Smooth muscle cell (in vitro differentiated cells): ENCODE results near the gene TNFRSF12A. TPM values are rescaled to one million over a fixed set of nuclear protein-coding genes. Genes with fewer than 3 reads are reported as not detected.

ENCODE experiments used
- DNase-seq: peaks from one replicate; lab custom pipeline; 2025; ENCODE audit not compliant: unreplicated experiment; lab: John Stamatoyannopoulos, UW
- H2AFZ ChIP-seq: fragments of 200-600 bp; sonication (generic); 2 replicates; pipeline ENCODE4 v1.6.0; 2016; ENCODE audit warnings: antibody characterized with exemption, low read depth, mild to moderate bottlenecking
- H3F3A ChIP-seq: fragments of 200-600 bp; sonication (generic); 2 replicates; pipeline ENCODE4 v1.6.0; 2017; ENCODE audit warnings: antibody characterized with exemption, low read depth
- H3K27ac ChIP-seq: fragments of 200-600 bp; sonication (generic); 2 replicates; pipeline ENCODE4 v1.5.1; 2016; ENCODE audit warnings: low read depth, mild to moderate bottlenecking
- H3K27me3 ChIP-seq: fragments of 200-600 bp; sonication (generic); 2 replicates; pipeline ENCODE4 v1.6.1; 2016; ENCODE audit warnings: low read depth, mild to moderate bottlenecking
- H3K36me3 ChIP-seq: fragments of 200-600 bp; sonication (generic); 2 replicates; pipeline ENCODE4 v1.5.1; 2016; ENCODE audit warnings: low read depth
- H3K4me1 ChIP-seq: fragments of 200-600 bp; sonication (generic); 2 replicates; pipeline ENCODE4 v1.5.1; 2016; ENCODE audit warnings: low read depth
- H3K4me2 ChIP-seq: fragments of 200-600 bp; sonication (generic); 2 replicates; pipeline ENCODE4 v1.6.0; 2016; ENCODE audit warnings: mild to moderate bottlenecking
- H3K4me3 ChIP-seq: fragments of 200-600 bp; sonication (generic); 2 replicates; pipeline ENCODE4 v1.5.1; 2016; ENCODE audit warnings: mild to moderate bottlenecking
- H3K79me2 ChIP-seq: fragments of 200-600 bp; sonication (generic); 2 replicates; pipeline ENCODE4 v1.6.0; 2016; ENCODE audit warnings: low read depth, mild to moderate bottlenecking
- H3K9ac ChIP-seq: fragments of 200-600 bp; sonication (generic); 2 replicates; pipeline ENCODE4 v1.6.0; 2016; ENCODE audit warnings: low read depth
- H3K9me3 ChIP-seq: fragments of 200-600 bp; sonication (generic); replicated peaks from 2 replicates; pipeline ENCODE4 v1.5.1; 2016; ENCODE audit warnings: low read depth
- H4K20me1 ChIP-seq: fragments of 200-600 bp; sonication (generic); 2 replicates; pipeline ENCODE4 v1.6.0; 2016; ENCODE audit warnings: low read depth
- CTCF ChIP-seq: fragments of 200-600 bp; sonication (generic); IDR thresholded peaks from 2 replicates; pipeline ENCODE4 v1.5.1; 2017; ENCODE audit warnings: borderline replicate concordance, mild to moderate bottlenecking, antibody characterized with exemption; ENCODE audit not compliant: insufficient read depth, poor library complexity, severe bottlenecking
- whole genome bisulfite sequencing: methylation state at CpG from one replicate; pipeline ENCODE4 v1.1.7; 2016; ENCODE audit warnings: low lambda C conversion rate; 5-methylcytosine and 5-hydroxymethylcytosine counted together
- polyA plus RNA-seq: library from polyadenylated mRNA; unstranded; fragments of >200 nt; fragmentation: Nextera tagmentation; extraction: Ambion mirVana; gene quantifications from 2 replicates; pipeline ENCODE4 v1.2.1, GENCODE V29; 2016
- total RNA-seq: library from RNA; depleted of rRNA; stranded (reverse); fragments of >200 nt; gene quantifications from 2 replicates; pipeline ENCODE4 v1.2.3, GENCODE V29; 2014

TNFRSF12A gene
- total and polyA plus RNA-seq, 2 experiments from 2014 or later, result 219 to 386 TPM

GRCh38 chr16:2971985-2972784 lies 48.0 kb upstream of the TNFRSF12A start:
- Histone ChIP-seq H4K20me1 (peaks cover 11% of the 10 kb centered on the region), H3F3A (no peaks in the 10 kb centered on the region), H3K9ac (no peak overlapping the region), H3K36me3 (no peaks in the 10 kb centered on the region), H2AFZ (no peak overlapping the region), H3K27ac (no peak overlapping the region), H3K27me3 (peaks cover 8% of the 10 kb centered on the region), H3K4me3 (no peak overlapping the region), H3K4me1 (no peaks in the 10 kb centered on the region), H3K9me3 (no peaks in the 10 kb centered on the region), H3K79me2 (no peaks in the 10 kb centered on the region), H3K4me2 (no peak overlapping the region)
- no peak for DNase-seq
- 89% methylated on average over 15 of the region's 15 CpGs for WGBS
- no peak for TF ChIP-seq CTCF

- no peaks in the 10 kb centered on the region for H3K27me3 ChIP-seq
- DNase-seq, result no peak
- H3K4me1 ChIP-seq, result no peaks in the 10 kb centered on the region
- no peak overlapping the region for H3K27ac ChIP-seq
- H3F3A ChIP-seq, result no peaks in the 10 kb centered on the region
- H3K9ac ChIP-seq, result no peak overlapping the region
- no peak overlapping the region for H2AFZ ChIP-seq
- H3K4me3 ChIP-seq, result no peak overlapping the region
- 94% methylated on average over 5 of the region's 5 CpGs for WGBS
- H4K20me1 ChIP-seq, result peaks cover 11% of the 10 kb centered on the region
- H3K4me2 ChIP-seq, result no peak overlapping the region
- H3K36me3 ChIP-seq, result no peaks in the 10 kb centered on the region
- no peak for TF ChIP-seq CTCF
- no peaks in the 10 kb centered on the region for H3K9me3 ChIP-seq
- H3K79me2 ChIP-seq, result no peaks in the 10 kb centered on the region
Measured at GRCh38 chr16:2973093-2973492, 47.1 kb upstream of the TNFRSF12A start.

- Histone ChIP-seq H3K9ac (no peak overlapping the region), H3K27me3 (no peaks in the 10 kb centered on the region), H3K4me2 (no peak overlapping the region), H3K4me3 (no peak overlapping the region), H3K79me2 (no peaks in the 10 kb centered on the region), H3K9me3 (no peaks in the 10 kb centered on the region), H3K27ac (no peak overlapping the region), H3K4me1 (no peaks in the 10 kb centered on the region), H3K36me3 (no peaks in the 10 kb centered on the region), H4K20me1 (peaks cover 11% of the 10 kb centered on the region), H2AFZ (no peak overlapping the region), H3F3A (no peaks in the 10 kb centered on the region)
- TF ChIP-seq CTCF, result no peak
- WGBS, result 94% methylated on average over 14 of the region's 17 CpGs
- no peak for DNase-seq
Measured at GRCh38 chr16:2973605-2974318, 46.4 kb upstream of the TNFRSF12A start.
